ENCODE measurements around the gene BRIX1.

- TF ChIP-seq POLR2AphosphoS5 (IDR thresholded peaks at IDR 0.05; ENCODE audit: borderline replicate concordance, low read depth, low read length) (no peak), EZH2 (IDR thresholded peaks at IDR 0.05) (no peak), FOXP2 (optimal IDR thresholded peaks at IDR 0.05; ENCODE audit: control extremely low read depth, extremely low read length, insufficient read depth) (no peak)
These were observed 29.0 kb downstream of the BRIX1 start for GRCh38 chr5:34944460-34945047.
